Measurements from ENCODE around the gene NGF. TPM values are rescaled to one million over a fixed set of nuclear protein-coding genes. Genes with fewer than 3 reads are reported as not detected.

NGF gene
- total and polyA plus RNA-seq, 2 donors (not counting 1 experiment from before 2014, with no cell fraction given): not detected

DNA sequence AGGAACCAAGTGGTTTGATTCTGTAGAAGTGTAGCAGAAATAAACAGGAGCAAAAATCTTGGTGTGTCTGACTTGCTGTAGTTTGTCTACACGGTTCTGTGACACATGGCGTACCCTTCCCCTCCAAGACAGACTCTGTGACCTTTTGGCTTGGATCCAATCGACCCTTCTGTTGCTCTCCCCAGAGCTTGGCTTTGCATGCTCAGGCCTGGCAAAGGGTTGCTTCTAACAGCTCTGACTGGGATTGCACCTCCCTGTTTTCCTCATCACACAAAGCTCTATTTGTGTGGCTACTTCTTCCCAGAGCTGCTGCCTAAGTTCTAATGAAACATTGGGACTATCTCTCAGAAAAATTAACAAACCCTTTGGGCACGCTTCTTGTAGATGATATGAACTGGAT, 24.0 kb downstream of the NGF start:
- H3K4me1 Mint-ChIP-seq: peaks cover 6% of the 10 kb centered on the region
- H3K9ac ChIP-seq (ENCODE audit: low read length): no peak overlapping the region
- no peaks in the 10 kb centered on the region for H3K27me3 ChIP-seq (replicated peaks in 1 of 4; ENCODE audit: control extremely low read depth in 1 of 4, control insufficient read depth in 3 of 4, insufficient read depth in 4 of 4, low read length in 3 of 4)
- no peak overlapping the region for H3K27ac Mint-ChIP-seq
- H3K9me3 Mint-ChIP-seq (ENCODE audit: insufficient read depth): no peaks in the 10 kb centered on the region
- intact Hi-C loops (cut with micrococcal nuclease): no loop called here
- H3K27ac ChIP-seq (ENCODE audit: low read length in 2 of 2): no peak overlapping the region
- ChIA-PET POLR2A (no interaction called here), CTCF (no interaction called here)
- WGBS (ENCODE audit: insufficient coverage): 75% methylated on average over 3 of the region's 4 CpGs
- H3K36me3 ChIP-seq (replicated peaks in 1 of 2; ENCODE audit: control extremely low read depth in 1 of 2, control insufficient read depth in 1 of 2, extremely low read depth in 1 of 2, insufficient read depth in 2 of 2, low read length in 1 of 2): no peaks in the 10 kb centered on the region
- H3K4me2 ChIP-seq (replicated peaks; ENCODE audit: low read depth, low read length, poor library complexity, severe bottlenecking): no peak overlapping the region
- H3K4me3 ChIP-seq (ENCODE audit: control extremely low read depth in 1 of 5, extremely low read depth in 1 of 5, insufficient read depth in 1 of 5, low read depth in 2 of 5, low read length in 4 of 5): no peak overlapping the region
- DNase-seq: no peak
- no peak for TF ChIP-seq EZH2 (IDR thresholded peaks at IDR 0.05; ENCODE audit: borderline replicate concordance, insufficient read depth, low read depth, low read length, poor library complexity, severe bottlenecking)
- TF ChIP-seq, protein P1, sequence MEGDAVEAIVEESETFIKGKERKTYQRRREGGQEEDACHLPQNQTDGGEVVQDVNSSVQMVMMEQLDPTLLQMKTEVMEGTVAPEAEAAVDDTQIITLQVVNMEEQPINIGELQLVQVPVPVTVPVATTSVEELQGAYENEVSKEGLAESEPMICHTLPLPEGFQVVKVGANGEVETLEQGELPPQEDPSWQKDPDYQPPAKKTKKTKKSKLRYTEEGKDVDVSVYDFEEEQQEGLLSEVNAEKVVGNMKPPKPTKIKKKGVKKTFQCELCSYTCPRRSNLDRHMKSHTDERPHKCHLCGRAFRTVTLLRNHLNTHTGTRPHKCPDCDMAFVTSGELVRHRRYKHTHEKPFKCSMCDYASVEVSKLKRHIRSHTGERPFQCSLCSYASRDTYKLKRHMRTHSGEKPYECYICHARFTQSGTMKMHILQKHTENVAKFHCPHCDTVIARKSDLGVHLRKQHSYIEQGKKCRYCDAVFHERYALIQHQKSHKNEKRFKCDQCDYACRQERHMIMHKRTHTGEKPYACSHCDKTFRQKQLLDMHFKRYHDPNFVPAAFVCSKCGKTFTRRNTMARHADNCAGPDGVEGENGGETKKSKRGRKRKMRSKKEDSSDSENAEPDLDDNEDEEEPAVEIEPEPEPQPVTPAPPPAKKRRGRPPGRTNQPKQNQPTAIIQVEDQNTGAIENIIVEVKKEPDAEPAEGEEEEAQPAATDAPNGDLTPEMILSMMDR (IDR thresholded peaks at IDR 0.05): no peak
- no peaks in the 10 kb centered on the region for H3K4me1 ChIP-seq (ENCODE audit: control insufficient read depth in 2 of 2, insufficient read depth in 2 of 2, low read length in 2 of 2)
- no peak for ATAC-seq (ENCODE audit: low read depth)
- peaks cover 13% of the 10 kb centered on the region for H3K27me3 Mint-ChIP-seq
- no peak overlapping the region for H2AFZ ChIP-seq (ENCODE audit: insufficient read depth, low read depth, low read length, poor library complexity, severe bottlenecking)
- no peaks in the 10 kb centered on the region for H3K79me2 ChIP-seq (ENCODE audit: control insufficient read depth, insufficient read depth, low read length)
- H3K9me3 ChIP-seq (ENCODE audit: control extremely low read depth in 1 of 3, control insufficient read depth in 2 of 3, insufficient read depth in 1 of 3, low read length in 2 of 3): no peaks in the 10 kb centered on the region
- H3K4me3 Mint-ChIP-seq: no peak overlapping the region
- H4K20me1 ChIP-seq (ENCODE audit: control insufficient read depth, insufficient read depth, low read length, poor library complexity, severe bottlenecking): no peaks in the 10 kb centered on the region

DNA sequence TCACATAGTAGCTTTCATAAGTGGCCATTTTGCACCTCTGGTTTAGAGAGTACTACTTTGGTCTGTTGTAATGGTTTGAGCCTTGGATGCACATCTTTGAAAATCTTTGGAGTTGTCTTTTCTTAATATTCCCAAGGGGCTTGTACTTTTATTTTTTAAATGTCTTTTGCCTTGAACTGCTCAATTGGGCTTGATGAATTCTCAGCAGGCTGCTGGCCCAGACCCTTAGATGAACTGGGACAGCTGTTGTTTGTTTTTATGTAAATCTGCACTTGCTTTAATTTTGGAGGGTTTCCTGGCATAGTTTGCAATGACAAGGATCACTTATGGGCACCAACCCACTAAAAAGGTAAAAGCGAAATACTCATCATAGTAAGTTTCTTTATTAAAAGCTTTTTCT, 24.9 kb downstream of the NGF start:
- intact Hi-C loops (cut with micrococcal nuclease): no loop called here
- WGBS (ENCODE audit: insufficient coverage): no CpG with 5 or more reads among the region's 1 CpG
- H3K4me3 ChIP-seq (ENCODE audit: control extremely low read depth in 1 of 5, extremely low read depth in 1 of 5, insufficient read depth in 1 of 5, low read depth in 2 of 5, low read length in 4 of 5): no peak overlapping the region
- no peak overlapping the region for H3K9ac ChIP-seq (ENCODE audit: low read length)
- Mint-ChIP-seq H3K9me3 (ENCODE audit: insufficient read depth) (no peaks in the 10 kb centered on the region), H3K27ac (no peak overlapping the region), H3K27me3 (peaks cover 6% of the 10 kb centered on the region), H3K4me1 (peaks cover 6% of the 10 kb centered on the region), H3K4me3 (no peak overlapping the region)
- no peak overlapping the region for H2AFZ ChIP-seq (ENCODE audit: insufficient read depth, low read depth, low read length, poor library complexity, severe bottlenecking)
- no peaks in the 10 kb centered on the region for H3K4me1 ChIP-seq (ENCODE audit: control insufficient read depth in 2 of 2, insufficient read depth in 2 of 2, low read length in 2 of 2)
- H3K9me3 ChIP-seq (ENCODE audit: control extremely low read depth in 1 of 3, control insufficient read depth in 2 of 3, insufficient read depth in 1 of 3, low read length in 2 of 3): no peaks in the 10 kb centered on the region
- ATAC-seq (ENCODE audit: low read depth): no peak
- H3K27me3 ChIP-seq (replicated peaks in 1 of 4; ENCODE audit: control extremely low read depth in 1 of 4, control insufficient read depth in 3 of 4, insufficient read depth in 4 of 4, low read length in 3 of 4): no peaks in the 10 kb centered on the region
- ChIA-PET CTCF (no interaction called here), POLR2A (no interaction called here)
- no peak for DNase-seq
- no peak overlapping the region for H3K27ac ChIP-seq (ENCODE audit: low read length in 2 of 2)
- no peak for TF ChIP-seq EZH2 (IDR thresholded peaks at IDR 0.05; ENCODE audit: borderline replicate concordance, insufficient read depth, low read depth, low read length, poor library complexity, severe bottlenecking)
- TF ChIP-seq, protein P1 (IDR thresholded peaks at IDR 0.05): no peak
- H4K20me1 ChIP-seq (ENCODE audit: control insufficient read depth, insufficient read depth, low read length, poor library complexity, severe bottlenecking): no peaks in the 10 kb centered on the region
- H3K79me2 ChIP-seq (ENCODE audit: control insufficient read depth, insufficient read depth, low read length): no peaks in the 10 kb centered on the region
- H3K4me2 ChIP-seq (replicated peaks; ENCODE audit: low read depth, low read length, poor library complexity, severe bottlenecking): no peak overlapping the region
- H3K36me3 ChIP-seq (replicated peaks in 1 of 2; ENCODE audit: control extremely low read depth in 1 of 2, control insufficient read depth in 1 of 2, extremely low read depth in 1 of 2, insufficient read depth in 2 of 2, low read length in 1 of 2): no peaks in the 10 kb centered on the region
